IMR-90 (cell line): ENCODE results near the gene RASGRF2. TPM values are rescaled to one million over a fixed set of nuclear protein-coding genes. Genes with fewer than 3 reads are reported as not detected.

Source experiments
- ATAC-seq: fragments of 200-7000 bp; cut with Tn5 transposase; 2 replicates; pipeline ENCODE4 v1.9.1; 2020; ENCODE audit warnings: low read depth, mild to moderate bottlenecking, moderate library complexity
- BruUV-seq: library from RNA; stranded (reverse); fragments of 400-500 nt; replicated peaks from 2 replicates; lab custom pipeline; 2021; lab: Mats Ljungman, UMichigan
- CTCF ChIA-PET: fragments of 300-600 bp; formaldehyde crosslinking; extraction: SDS; loops from one replicate; lab custom pipeline; 2021; ENCODE audit warnings: antibody characterized with exemption; lab: Yijun Ruan, JAX
- POLR2A ChIA-PET: fragments of 300-600 bp; sonication (Branson Sonifier 250); formaldehyde crosslinking; loops from one replicate; lab custom pipeline; 2022; ENCODE audit warnings: antibody characterized with exemption; ENCODE audit not compliant: unreplicated experiment; lab: Charles Lee
- DNase-seq: peaks from one replicate; pipeline ENCODE4 v3.0.0; 2013
- H2AFZ ChIP-seq: replicated peaks from 2 replicates; pipeline ENCODE3; 2013; ENCODE audit warnings: low read length, mild to moderate bottlenecking; ENCODE audit not compliant: poor library complexity
- H2AK5ac ChIP-seq: 2 replicates; pipeline ENCODE4 v1.6.1; 2013; ENCODE audit warnings: low read depth, low read length, inconsistent platforms
- H2AK9ac ChIP-seq: replicated peaks from 2 replicates; pipeline ENCODE3; 2013; ENCODE audit warnings: mild to moderate bottlenecking, low read depth, low read length, moderate library complexity; ENCODE audit not compliant: poor library complexity
- H2BK120ac ChIP-seq: 2 replicates; pipeline ENCODE4 v1.6.1; 2013; ENCODE audit warnings: low read depth, low read length, inconsistent platforms
- H2BK15ac ChIP-seq: 3 replicates; pipeline ENCODE4 v1.6.1; 2013; ENCODE audit warnings: low read depth, low read length, inconsistent platforms
- H2BK20ac ChIP-seq: 2 replicates; pipeline ENCODE4 v1.6.1; 2013; ENCODE audit warnings: low read depth, mild to moderate bottlenecking, inconsistent platforms, low read length, moderate library complexity
- H2BK5ac ChIP-seq: 2 replicates; pipeline ENCODE4 v1.6.1; 2013; ENCODE audit warnings: mild to moderate bottlenecking, low read depth, low read length, inconsistent platforms; ENCODE audit not compliant: poor library complexity, severe bottlenecking
- H3K14ac ChIP-seq: replicated peaks from 2 replicates; pipeline ENCODE4 v1.6.1; 2013; ENCODE audit warnings: low read depth, low read length, inconsistent platforms
- H3K18ac ChIP-seq: 2 replicates; pipeline ENCODE4 v1.6.1; 2013; ENCODE audit warnings: low read depth, low read length, control low read depth
- H3K23ac ChIP-seq: 2 replicates; pipeline ENCODE4 v1.6.1; 2013; ENCODE audit warnings: low read depth, low read length, inconsistent platforms
- H3K27ac ChIP-seq: 2 replicates; pipeline ENCODE4 v1.5.1; 2013; ENCODE audit warnings: mild to moderate bottlenecking, control low read depth, low read length; ENCODE audit not compliant: insufficient read depth
- H3K27me3 ChIP-seq: 2 replicates; pipeline ENCODE4 v1.6.1; 2013; ENCODE audit warnings: low read length; ENCODE audit not compliant: control insufficient read depth, insufficient read depth
- H3K36me3 ChIP-seq: 2 replicates; pipeline ENCODE4 v1.6.1; 2013; ENCODE audit warnings: low read length, mixed read lengths; ENCODE audit not compliant: control insufficient read depth, insufficient read depth
- H3K4ac ChIP-seq: 2 replicates; pipeline ENCODE4 v1.6.1; 2013; ENCODE audit warnings: low read depth, low read length, inconsistent platforms
- H3K4me1 ChIP-seq: 2 replicates; pipeline ENCODE4 v1.6.1; 2013; ENCODE audit warnings: low read length, mixed read lengths; ENCODE audit not compliant: control insufficient read depth, insufficient read depth
- H3K4me2 ChIP-seq: 2 replicates; pipeline ENCODE4 v1.6.1; 2013; ENCODE audit warnings: low read depth, mild to moderate bottlenecking, control low read depth, low read length, moderate library complexity
- H3K4me3 ChIP-seq: 2 replicates; pipeline ENCODE4 v1.5.1; 2013; ENCODE audit warnings: low read depth, mild to moderate bottlenecking, control low read depth, low read length, moderate library complexity; ENCODE audit not compliant: insufficient read depth
- H3K56ac ChIP-seq: 2 replicates; pipeline ENCODE4 v1.6.1; 2013; ENCODE audit warnings: low read length, inconsistent platforms; ENCODE audit not compliant: insufficient read depth; ENCODE audit errors: extremely low read depth
- H3K79me1 ChIP-seq, 2 experiments: 2 replicates each; pipeline ENCODE4 v1.6.1; 2013; ENCODE audit warnings: low read length in 2 of 2, inconsistent platforms in 1 of 2, low read depth in 1 of 2
- H3K9ac ChIP-seq: 2 replicates; pipeline ENCODE4 v1.6.1; 2013; ENCODE audit warnings: low read depth, low read length, control low read depth
- H3K9me1 ChIP-seq: 2 replicates; pipeline ENCODE4 v1.6.1; 2013; ENCODE audit warnings: low read length, inconsistent platforms; ENCODE audit not compliant: insufficient read depth
- H3K9me3 ChIP-seq: 2 replicates; pipeline ENCODE4 v1.6.1; 2013; ENCODE audit warnings: low read length; ENCODE audit not compliant: control insufficient read depth, insufficient read depth
- H4K20me1 ChIP-seq: 2 replicates; pipeline ENCODE4 v1.6.1; 2013; ENCODE audit warnings: low read length, inconsistent platforms; ENCODE audit not compliant: insufficient read depth
- H4K5ac ChIP-seq: 2 replicates; pipeline ENCODE4 v1.6.1; 2013; ENCODE audit warnings: mild to moderate bottlenecking, low read depth, low read length, control low read depth
- H4K8ac ChIP-seq, 2 experiments: 2 replicates each; pipeline ENCODE4 v1.6.1; 2013; ENCODE audit warnings: low read depth in 2 of 2, low read length in 2 of 2, control low read depth in 1 of 2, inconsistent platforms in 1 of 2
- H4K91ac ChIP-seq: 2 replicates; pipeline ENCODE4 v1.6.1; 2013; ENCODE audit warnings: low read depth, low read length, inconsistent platforms; ENCODE audit not compliant: insufficient read depth
- BHLHE40 ChIP-seq: fragments of 150-350 bp; IDR thresholded peaks from 2 replicates; pipeline ENCODE4 v1.6.1; 2016; ENCODE audit warnings: mild to moderate bottlenecking, low read depth, low read length
- CEBPB ChIP-seq: IDR thresholded peaks from 2 replicates; pipeline ENCODE4 v1.6.1; 2012; ENCODE audit warnings: low read depth, low read length, improper control_type of control experiment
- CHD1 ChIP-seq: IDR thresholded peaks from 2 replicates; pipeline ENCODE4 v1.6.1; 2012; ENCODE audit warnings: low read depth, low read length, improper control_type of control experiment
- CTCF ChIP-seq: conservative IDR thresholded peaks from 2 replicates; pipeline ENCODE4 v1.5.1; 2012; ENCODE audit warnings: mild to moderate bottlenecking, low read depth, low read length, improper control_type of control experiment
- ELK1 ChIP-seq: fragments of 150-350 bp; IDR thresholded peaks from 2 replicates; pipeline ENCODE4 v1.6.1; 2016; ENCODE audit warnings: low read depth, mild to moderate bottlenecking, low read length, moderate library complexity, borderline replicate concordance
- FOS ChIP-seq: fragments of 150-350 bp; IDR thresholded peaks from 2 replicates; pipeline ENCODE4 v1.6.1; 2016; ENCODE audit warnings: low read depth, low read length
- MAFK ChIP-seq: IDR thresholded peaks from 2 replicates; pipeline ENCODE4 v1.6.1; 2012; ENCODE audit warnings: low read depth, low read length, improper control_type of control experiment
- MAZ ChIP-seq: IDR thresholded peaks from 2 replicates; pipeline ENCODE4 v1.6.1; 2012; ENCODE audit warnings: low read depth, mild to moderate bottlenecking, low read length, improper control_type of control experiment, moderate library complexity, borderline replicate concordance
- MXI1 ChIP-seq: IDR thresholded peaks from 2 replicates; pipeline ENCODE4 v1.6.1; 2012; ENCODE audit warnings: low read depth, mild to moderate bottlenecking, low read length, moderate library complexity, borderline replicate concordance
- NFE2L2 ChIP-seq: fragments of 150-350 bp; IDR thresholded peaks from 2 replicates; pipeline ENCODE4 v1.6.1; 2016; ENCODE audit warnings: low read depth, mild to moderate bottlenecking, low read length
- POLR2A ChIP-seq: IDR thresholded peaks from 2 replicates; pipeline ENCODE4 v1.6.1; 2012; ENCODE audit warnings: mild to moderate bottlenecking, low read depth, low read length
- RAD21 ChIP-seq: IDR thresholded peaks from 2 replicates; pipeline ENCODE4 v1.6.1; 2012; ENCODE audit warnings: low read length, improper control_type of control experiment
- RCOR1 ChIP-seq: IDR thresholded peaks from 2 replicates; pipeline ENCODE4 v1.6.1; 2012; ENCODE audit warnings: mild to moderate bottlenecking, low read length, improper control_type of control experiment; ENCODE audit not compliant: insufficient replicate concordance
- RFX5 ChIP-seq: IDR thresholded peaks from 2 replicates; pipeline ENCODE4 v1.8.0; 2012; ENCODE audit warnings: low read depth, mild to moderate bottlenecking, low read length, moderate library complexity
- SMC3 ChIP-seq: fragments of 150-350 bp; IDR thresholded peaks from 2 replicates; pipeline ENCODE4 v1.6.1; 2016; ENCODE audit warnings: low read depth, mild to moderate bottlenecking, antibody characterized with exemption, low read length, moderate library complexity
- USF2 ChIP-seq: fragments of 150-350 bp; IDR thresholded peaks from 2 replicates; pipeline ENCODE4 v1.6.1; 2017; ENCODE audit warnings: mild to moderate bottlenecking, antibody characterized with exemption, low read length, low read depth
- WGBS, 2 experiments: methylation state at CpG; one replicate each; pipeline versions ENCODE4 v1.1.5 to v1.1.7; 2013; ENCODE audit warnings: missing lambda C conversion rate in 2 of 2; ENCODE audit not compliant: insufficient read length in 1 of 2; ENCODE audit errors: extremely low coverage in 2 of 2; 5-methylcytosine and 5-hydroxymethylcytosine counted together
- dilution Hi-C: fragments of 300-500 bp; cut with HindIII; formaldehyde crosslinking; loops from one replicate; pipeline ENCODE4 v1.14.3; 2018; ENCODE audit warnings: low sequenced_read_pairs; ENCODE audit not compliant: unreplicated experiment
- in situ Hi-C: fragments of 300-500 bp; cut with MboI; formaldehyde crosslinking; loops from 3 replicates; pipeline ENCODE4 v1.14.3; 2019; ENCODE audit warnings: low sequenced_read_pairs, inconsistent platforms, mixed read lengths
- intact Hi-C: fragments of 100-400 bp; cut with micrococcal nuclease; formaldehyde crosslinking; loops from 2 replicates; pipeline ENCODE4 v1.10.0; 2022
- polyA plus RNA-seq, 3 experiments: library from polyadenylated mRNA; depleted of rRNA; stranded (reverse); fragments of >200 nt; gene quantifications; 2 replicates each; pipeline ENCODE4 v1.2.3, GENCODE V29; 2012; ENCODE audit warnings: low replicate concordance in 1 of 3
- total RNA-seq: library from RNA; depleted of rRNA; stranded (reverse); fragments of >200 nt; gene quantifications from 2 replicates; pipeline ENCODE4 v1.2.3, GENCODE V29; 2012

Gene RASGRF2
- total and polyA plus RNA-seq, 2 of the 4 experiments (the other 2 are of a cell fraction), result 2.9 to 5.0 TPM

GRCh38 chr5:81140441-81140840 is 180.3 kb downstream of the RASGRF2 start:
- H2BK120ac ChIP-seq, result no peak overlapping the region
- H3K18ac ChIP-seq, result no peak overlapping the region
- intact Hi-C loops, result no loop called here
- H2AK5ac ChIP-seq, result peak overlapping the region; percentile 18; the same call in 1 of the 2 replicates
- no peak overlapping the region for H3K56ac ChIP-seq
- H3K9me1 ChIP-seq, result peaks cover 6% of the 10 kb centered on the region
- H2AFZ ChIP-seq, result peak overlapping the region; percentile 9
- peaks cover 3 to 18% of the 10 kb centered on the region in 2 experiments; a peak in 3 of 4 replicates for H3K79me1 ChIP-seq
- no peak overlapping the region for H2BK20ac ChIP-seq
- H3K36me3 ChIP-seq, result peaks cover 2% of the 10 kb centered on the region; the same call in 1 of the 2 replicates
- no peak overlapping the region for H2BK5ac ChIP-seq
- H3K14ac ChIP-seq, result peak overlapping the region; percentile 38
- in situ Hi-C loops, result no loop called here
- TF ChIP-seq NFE2L2 (no peak), ELK1 (no peak), FOS (no peak), BHLHE40 (no peak), RFX5 (no peak), CEBPB (no peak), RAD21 (no peak), MAFK (no peak), CHD1 (no peak), USF2 (no peak), SMC3 (no peak), MAZ (no peak), RCOR1 (no peak), MXI1 (no peak), POLR2A (no peak), CTCF (no peak)
- H2BK15ac ChIP-seq, result no peak overlapping the region
- 89% methylated on average over 3 of the region's 4 CpGs; no CpG with 5 or more reads in 1 of the 2 experiments for WGBS, 2 experiments
- DNase-seq, result no peak
- peak; percentile 44; the same call in 1 of the 2 replicates for ATAC-seq
- H4K91ac ChIP-seq, result no peak overlapping the region
- H3K9me3 ChIP-seq, result no peaks in the 10 kb centered on the region
- ChIA-PET POLR2A (no interaction called here), CTCF (no interaction called here)
- no peak overlapping the region for H2AK9ac ChIP-seq
- no peak overlapping the region for H4K8ac ChIP-seq
- no peak overlapping the region for H4K5ac ChIP-seq
- dilution Hi-C loops, result no loop called here
- H3K4me2 ChIP-seq, result no peak overlapping the region; the same call in 1 of the 2 replicates
- no peak overlapping the region for H3K9ac ChIP-seq
- no peak overlapping the region for H3K4me3 ChIP-seq
- H3K4me1 ChIP-seq, result peaks cover 8% of the 10 kb centered on the region
- no peaks in the 10 kb centered on the region for H3K27me3 ChIP-seq
- no TSS peak for BruUV-seq
- 0 out of 2 replicates have a peak overlapping the region, but pooled peaks have one; percentile 2 for H3K4ac ChIP-seq
- H3K27ac ChIP-seq, result peak overlapping the region; percentile 28; the same call in 1 of the 2 replicates
- no peak overlapping the region for H3K23ac ChIP-seq
- peaks cover 9% of the 10 kb centered on the region; the same call in 1 of the 2 replicates for H4K20me1 ChIP-seq
